CD4-positive, alpha-beta T cell treated with Interferon gamma for 1 hour (primary cell): Measurements from ENCODE around the gene ANKRD30A.
"Not testable (repeated sequence)": the region's sequence is repeated elsewhere in the genome, so short reads cannot be mapped to it uniquely, and the experiment has no call there.

Experiments
- DNase-seq: peaks from one replicate; pipeline ENCODE4 v3.0.0-alpha.2; 2020

Gene ANKRD30A

DNA sequence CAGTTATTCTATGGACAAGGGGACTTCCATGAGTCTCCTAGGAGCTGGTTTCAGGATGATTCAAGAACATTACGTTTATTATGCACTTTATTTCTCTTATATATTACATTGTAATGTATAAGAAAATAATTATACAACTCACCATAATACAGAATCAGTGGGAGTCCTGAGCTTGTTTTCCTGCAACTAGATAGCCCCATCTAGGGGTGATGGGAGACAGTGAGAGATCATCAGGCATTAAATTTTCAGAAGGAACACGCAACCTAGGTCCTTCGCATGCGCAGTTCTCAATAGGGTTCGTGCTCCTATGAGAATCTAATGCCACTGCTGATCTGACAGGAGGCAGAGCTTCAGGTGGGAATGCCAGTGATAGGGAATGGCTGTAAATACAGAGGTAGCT, 137.9 kb downstream of the ANKRD30A start:
- no peak for DNase-seq

- DNase-seq = no peak
Measured at GRCh38 chr10:37268266-37268665, 142.9 kb downstream of the ANKRD30A start.

GRCh38 chr10:37269554-37270256, 144.3 kb downstream of the ANKRD30A start:
- no peak for DNase-seq

GRCh38 chr10:37275216-37275777, 149.9 kb downstream of the ANKRD30A start:
- DNase-seq = no peak

- no peak for DNase-seq
Measured at GRCh38 chr10:37285063-37285462, 159.7 kb downstream of the ANKRD30A start.

DNA sequence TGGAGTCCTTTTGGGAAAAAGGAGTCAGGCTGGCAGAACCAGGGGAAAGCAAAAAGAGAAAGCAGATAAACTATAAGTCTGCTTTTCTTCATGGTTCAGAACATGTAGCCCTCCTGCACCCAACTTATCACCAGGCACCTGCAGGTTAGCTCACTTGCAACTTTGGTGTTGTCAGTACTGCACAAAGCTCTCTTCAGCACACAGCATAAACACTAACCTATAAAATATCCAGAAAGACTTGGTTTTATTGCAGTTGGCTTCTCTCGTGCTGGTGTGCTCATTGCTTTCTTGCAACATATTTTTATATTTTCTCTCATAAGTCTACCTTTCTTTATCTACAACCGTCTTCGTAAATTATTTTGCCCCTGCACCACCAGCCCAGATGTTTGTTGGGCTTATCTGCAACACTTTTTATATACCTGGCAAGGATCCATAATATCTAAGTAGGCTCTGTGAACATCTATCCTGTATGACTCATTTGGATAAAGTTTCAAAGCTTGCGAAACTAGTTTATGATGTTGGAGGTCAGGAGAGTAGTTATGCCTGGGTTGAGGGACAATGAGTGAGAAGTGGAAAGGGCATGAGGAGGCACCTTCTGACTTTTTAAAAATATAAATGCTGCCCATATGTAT, 164.6 kb downstream of the ANKRD30A start:
- no peak for DNase-seq

- no peak for DNase-seq
Measured at GRCh38 chr10:37301271-37301670, 175.9 kb downstream of the ANKRD30A start.

- DNase-seq = no peak
Measured at GRCh38 chr10:37304036-37304435, 178.6 kb downstream of the ANKRD30A start.

DNA sequence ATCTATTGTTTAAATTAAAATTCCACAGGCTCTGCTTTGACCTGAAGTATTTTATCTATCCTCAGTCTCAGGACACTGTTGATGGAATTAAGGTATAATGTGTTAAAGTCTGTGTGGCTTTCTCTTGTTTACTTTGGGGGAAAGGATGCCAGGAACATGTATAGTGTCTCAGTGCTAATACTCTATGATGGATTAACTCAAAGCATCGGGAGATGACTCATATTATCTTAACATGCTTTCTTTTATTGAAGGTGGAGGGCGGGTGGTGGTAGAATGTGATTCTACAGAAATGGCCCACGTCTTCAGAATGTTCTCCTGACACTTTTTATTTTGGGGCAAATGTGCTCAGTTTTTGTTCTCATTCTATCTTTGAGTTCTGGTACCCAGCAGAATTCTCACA, 189.0 kb downstream of the ANKRD30A start:
- DNase-seq = no peak

DNA sequence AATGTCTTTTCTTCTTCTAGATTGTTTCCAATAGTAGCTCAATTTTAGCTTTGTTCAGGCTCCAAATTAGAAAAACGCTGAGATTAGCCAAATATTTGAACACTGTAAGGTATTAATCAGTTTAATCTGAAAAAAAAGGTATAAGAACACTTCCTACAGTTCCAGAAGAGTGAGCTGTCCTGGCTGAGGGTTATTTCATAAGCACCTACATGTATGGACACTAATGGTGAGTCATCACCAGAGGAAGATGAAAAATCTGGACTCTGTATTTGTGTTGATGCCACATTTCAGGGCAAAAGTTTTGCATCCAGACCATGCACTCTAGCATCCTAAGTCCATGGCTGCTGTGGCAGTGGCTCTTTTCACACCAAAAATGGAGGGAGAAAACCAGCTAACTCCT, 189.5 kb downstream of the ANKRD30A start:
- no peak for DNase-seq

DNA sequence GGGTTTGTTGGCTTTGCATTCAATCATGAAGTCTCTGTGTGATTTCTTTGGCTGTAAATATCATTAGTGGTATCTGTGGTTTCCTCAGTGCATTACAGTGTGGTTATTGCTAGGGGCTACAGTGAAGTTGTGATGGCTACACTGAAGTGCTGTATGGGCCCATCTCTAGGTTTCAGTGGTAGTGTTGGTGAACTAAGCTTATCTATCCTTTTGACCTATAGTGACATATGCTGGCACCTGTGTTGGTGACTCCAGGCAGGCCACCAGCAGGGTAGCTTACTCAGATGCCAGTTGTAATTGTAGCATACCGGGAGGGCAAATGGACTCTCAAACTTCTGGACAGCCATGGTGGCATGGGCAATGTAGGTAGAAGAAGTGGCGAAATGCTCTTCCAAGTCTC, 219.0 kb downstream of the ANKRD30A start:
- no peak for DNase-seq

DNA sequence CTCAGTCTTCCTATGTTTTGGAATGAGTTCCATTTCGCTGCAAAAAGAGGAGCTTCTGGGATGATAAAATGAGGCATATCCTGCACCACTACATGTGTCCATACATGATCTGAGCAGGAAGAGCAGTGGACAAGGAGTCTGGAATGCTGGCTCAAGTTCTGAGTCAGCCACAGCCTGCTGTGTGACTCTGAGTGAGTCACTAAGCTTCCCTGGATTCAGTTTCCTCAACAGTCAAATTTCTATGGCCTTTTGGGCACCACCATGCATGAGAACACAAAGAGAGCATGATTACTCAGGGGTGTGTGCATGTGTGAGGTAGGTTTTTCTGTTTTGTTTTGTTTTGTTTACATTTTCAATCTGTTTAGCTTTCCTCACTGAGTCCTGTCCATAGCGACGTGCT, 254.6 kb downstream of the ANKRD30A start:
- DNase-seq = no peak

DNA sequence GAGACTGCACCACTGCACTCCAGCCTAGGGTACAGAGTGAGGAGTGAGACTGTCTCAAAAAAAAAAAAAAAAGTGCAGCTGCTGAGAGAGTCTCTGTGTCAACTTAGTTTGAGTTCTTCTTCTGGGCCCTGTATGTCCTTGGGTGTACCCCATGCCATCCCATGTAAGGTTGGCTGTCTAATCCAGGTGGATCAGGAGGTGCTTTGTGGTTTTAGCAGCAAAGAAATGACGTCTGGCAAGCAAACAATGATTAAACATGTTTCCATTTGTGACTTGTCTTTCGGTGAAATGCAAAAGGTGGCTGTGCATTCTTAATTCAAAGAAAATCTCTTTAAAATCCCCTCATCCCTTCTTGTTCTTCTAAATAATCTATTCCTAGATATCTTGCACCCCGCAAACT, 255.9 kb downstream of the ANKRD30A start:
- no peak for DNase-seq

DNA sequence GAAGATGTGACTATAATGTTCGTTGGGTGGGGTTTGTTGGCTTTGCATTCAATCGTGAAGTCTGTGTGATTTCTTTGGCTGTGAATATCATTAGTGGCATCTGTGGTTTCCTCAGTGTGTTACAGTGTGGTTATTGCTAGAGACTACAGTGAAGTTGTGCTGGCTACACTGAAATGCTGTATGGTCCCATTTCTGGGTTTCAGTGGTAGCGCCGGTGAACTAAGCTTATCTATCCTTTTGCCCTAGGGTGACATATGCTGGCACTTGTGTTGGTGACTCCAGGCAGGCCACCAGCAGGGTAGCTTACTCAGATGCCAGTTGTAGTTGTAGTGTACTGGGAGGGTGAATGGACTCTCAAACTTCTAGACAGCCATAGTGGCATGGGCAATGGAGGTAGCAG, 259.5 kb downstream of the ANKRD30A start:
- no peak for DNase-seq

- no peak for DNase-seq
Measured at GRCh38 chr10:37390926-37391325, 265.5 kb downstream of the ANKRD30A start.

- DNase-seq = not testable (repeated sequence)
Measured at GRCh38 chr10:37400774-37401173, 275.4 kb downstream of the ANKRD30A start.

GRCh38 chr10:37401225-37401624, 275.8 kb downstream of the ANKRD30A start:
- no peak for DNase-seq

- no peak for DNase-seq
Measured at GRCh38 chr10:37403776-37404175, 278.4 kb downstream of the ANKRD30A start.
